ENCODE measurements around the gene ANKRD34B.
"Not testable (repeated sequence)": the region's sequence is repeated elsewhere in the genome, so short reads cannot be mapped to it uniquely, and the experiment has no call there.

The ANKRD34B gene

DNA sequence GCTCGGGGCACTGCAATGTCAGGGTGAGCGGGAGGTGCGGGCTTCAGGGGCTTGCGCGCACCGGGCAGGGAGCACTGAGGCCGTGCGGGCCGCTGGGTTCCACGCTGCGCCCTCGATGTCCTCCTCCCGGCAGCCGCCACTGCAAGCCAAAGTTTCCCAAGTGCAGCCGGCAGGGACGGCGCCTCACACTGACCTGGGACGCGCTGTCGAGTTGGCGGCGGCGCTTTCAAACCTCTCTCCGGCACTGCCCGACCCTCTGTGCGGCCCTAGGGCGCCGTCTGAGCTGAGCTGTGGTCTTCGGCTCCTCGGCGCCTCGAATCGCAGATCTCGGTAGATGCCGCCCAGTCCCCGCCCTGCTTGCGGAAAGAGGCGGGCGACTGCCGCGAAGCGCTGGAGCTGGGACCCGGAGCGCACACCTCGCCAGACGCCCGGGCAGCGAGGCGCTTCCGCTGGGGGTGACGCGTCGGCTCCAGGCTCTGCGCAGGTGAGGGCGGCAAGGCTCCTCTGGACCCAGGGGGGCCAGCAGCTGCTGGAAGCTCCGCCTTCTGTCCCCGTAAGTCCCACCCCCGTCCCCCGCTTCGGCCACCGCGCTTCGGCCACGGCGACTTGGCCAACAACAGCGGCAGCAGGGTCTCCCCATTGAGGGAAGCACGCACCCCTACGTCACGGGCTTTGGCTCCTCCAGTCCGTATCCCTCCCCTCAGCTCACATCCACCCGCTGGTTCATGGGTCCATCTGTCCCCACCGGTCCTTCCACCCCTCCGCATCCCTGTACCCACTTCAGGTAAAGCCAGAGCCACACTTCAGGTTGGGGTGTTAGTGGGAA is at the start of gene ANKRD34B:
Gene ANKRD34B, minus strand, starts transcription at position 320 of the 826 bp plus-strand sequence. CDS start 10,261 bp downstream, outside the sequence.
- DNase-seq (ENCODE audit: low spot score): peak; percentile 83

DNA sequence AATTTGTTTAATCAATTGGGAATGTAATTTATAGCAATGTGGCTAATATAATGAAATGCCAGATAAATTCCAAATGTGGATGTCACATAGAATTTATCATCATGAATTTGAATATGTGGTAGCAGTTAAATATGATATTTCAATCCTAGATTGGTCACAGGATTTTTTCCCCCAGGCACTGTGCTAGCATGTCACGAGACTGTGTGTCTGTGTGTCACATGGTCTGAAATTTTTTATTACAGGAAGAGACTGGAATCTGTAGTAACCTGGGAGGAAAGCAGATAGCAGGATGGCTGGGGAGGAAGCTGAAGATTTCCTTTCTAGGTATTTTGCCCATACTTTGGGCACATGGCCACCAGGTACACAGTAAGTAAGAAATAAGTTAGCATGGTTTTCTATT is 49.0 kb upstream of the ANKRD34B start:
- no peak for DNase-seq (ENCODE audit: low spot score)

DNA sequence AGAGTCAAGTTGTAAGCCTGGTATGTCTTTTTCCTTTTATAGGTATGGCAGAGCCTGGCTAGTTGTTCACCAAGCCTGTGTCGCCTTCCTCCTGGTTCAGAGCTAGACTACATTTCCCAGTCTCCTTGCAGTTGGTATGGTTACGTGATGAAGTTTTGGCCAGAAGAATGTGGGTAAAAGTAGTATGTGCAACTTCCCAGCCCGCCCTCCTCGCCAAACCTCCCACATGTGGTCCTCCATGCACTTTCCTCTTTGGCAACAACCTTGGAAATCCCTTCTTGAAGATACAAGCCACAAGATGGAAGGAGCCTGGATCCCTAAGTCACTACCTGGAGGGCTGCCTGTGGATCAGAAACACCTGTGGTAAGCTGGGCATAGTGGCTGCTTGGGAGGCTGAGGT is 48.4 kb upstream of the ANKRD34B start:
- no peak for DNase-seq (ENCODE audit: low spot score)

DNA sequence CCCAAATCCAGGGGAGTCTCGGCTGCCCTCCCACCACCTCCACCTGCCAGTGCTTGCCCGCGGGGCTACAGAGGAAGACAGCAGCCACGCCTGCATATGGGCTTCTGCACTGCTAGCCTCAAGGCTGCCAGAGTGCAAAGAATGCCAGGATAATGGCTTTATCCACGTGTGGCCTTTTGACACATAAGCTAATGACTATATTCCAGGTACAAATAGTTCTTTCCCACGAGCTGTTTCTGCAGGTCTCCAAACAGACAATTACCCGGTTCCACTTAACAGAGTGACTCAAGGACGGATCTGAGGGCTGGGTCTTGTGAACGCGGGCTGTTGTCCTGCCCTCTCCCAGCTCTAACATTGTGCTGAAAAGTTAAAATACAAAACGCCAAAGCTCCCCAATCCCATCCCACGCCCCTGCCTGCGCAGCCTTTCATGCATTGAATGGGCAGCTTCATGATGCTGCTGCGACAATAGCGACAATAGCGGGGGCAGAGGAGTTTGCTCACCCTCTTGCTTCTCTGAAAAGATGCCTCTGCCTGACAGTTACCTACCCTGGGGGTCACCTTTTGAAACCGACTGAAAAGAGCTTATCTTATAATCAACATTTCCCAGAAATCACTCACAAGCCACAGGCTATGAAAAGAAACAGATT is 45.3 kb upstream of the ANKRD34B start:
- no peak for DNase-seq (ENCODE audit: low spot score)

DNA sequence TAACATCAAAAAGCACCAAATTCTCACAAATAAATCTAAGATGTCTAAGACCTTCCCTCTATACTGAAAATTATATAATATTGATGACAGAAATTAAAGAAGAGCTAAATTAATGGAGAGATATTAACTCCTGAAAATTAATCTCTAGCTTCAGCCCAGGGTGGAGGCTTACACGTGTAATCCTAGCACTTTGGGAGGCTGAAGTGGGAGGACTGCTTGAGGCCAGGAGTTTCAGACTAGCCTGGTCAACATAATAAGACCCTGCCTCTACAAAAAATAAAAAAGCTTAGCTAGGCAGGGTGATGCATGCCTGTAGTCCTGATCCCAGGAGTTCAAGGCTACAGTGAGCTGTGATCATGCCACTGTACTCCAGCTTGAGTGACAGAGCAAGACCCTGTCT is 39.6 kb upstream of the ANKRD34B start:
- DNase-seq (ENCODE audit: low spot score): no peak

DNA sequence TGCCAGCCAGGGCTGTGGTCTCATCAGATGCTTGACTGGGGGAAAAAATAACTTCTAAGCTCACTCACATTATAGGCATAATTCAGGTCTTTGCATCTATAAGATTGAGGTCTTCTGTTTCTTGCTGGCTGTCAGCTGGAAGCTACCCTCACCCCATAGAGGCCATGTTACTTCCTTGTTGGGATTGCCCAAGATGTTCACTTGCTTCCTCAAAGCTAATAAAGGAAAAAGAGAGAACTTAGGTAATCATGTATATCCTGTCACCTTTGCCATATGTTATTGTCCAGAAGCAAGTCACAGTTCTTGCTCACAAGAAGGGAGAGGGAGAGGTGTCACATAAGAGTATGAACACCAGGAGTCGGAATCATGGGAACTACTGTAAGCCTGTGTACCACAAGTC is 38.7 kb upstream of the ANKRD34B start:
- DNase-seq (ENCODE audit: low spot score): no peak

DNA sequence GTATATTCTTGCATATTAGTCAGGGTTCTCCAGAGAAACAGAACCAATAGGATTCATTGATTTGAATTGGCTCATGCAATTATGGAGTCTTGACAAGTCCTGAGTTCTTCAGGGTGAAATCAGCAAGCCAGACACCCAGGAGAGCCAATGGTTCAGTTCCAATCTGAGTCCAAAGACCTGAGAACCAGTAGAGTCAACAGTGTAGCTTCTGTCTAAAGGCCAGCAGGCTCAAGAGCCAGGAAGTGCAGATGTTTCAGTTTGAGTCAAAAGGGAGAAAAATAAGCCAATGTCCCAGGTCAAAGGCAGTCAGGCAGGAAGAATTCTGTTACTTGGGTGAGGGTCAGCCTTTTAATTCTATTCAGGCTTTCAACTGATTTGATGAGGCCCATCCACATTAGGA is 37.8 kb upstream of the ANKRD34B start:
- no peak for DNase-seq (ENCODE audit: low spot score)

DNA sequence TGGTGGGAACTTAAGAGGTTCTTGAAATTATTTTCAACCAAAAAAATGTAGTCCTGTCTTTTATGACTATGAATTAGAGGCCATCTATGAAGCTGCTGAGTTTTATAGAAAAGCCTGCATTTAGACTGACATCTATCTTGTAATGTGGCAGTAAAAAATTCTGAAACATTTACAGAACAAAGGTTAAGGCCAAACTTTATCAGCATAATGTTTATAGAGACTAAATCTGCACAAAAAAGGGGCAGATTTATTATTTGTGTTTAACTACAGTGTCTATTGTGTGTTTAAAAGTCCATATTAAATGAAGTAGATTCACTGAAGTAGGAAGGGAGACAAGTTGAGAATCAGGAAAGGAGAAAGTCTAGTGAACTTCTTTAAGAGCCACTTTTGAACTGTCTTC is 37.3 kb upstream of the ANKRD34B start:
- DNase-seq (ENCODE audit: low spot score): no peak

DNA sequence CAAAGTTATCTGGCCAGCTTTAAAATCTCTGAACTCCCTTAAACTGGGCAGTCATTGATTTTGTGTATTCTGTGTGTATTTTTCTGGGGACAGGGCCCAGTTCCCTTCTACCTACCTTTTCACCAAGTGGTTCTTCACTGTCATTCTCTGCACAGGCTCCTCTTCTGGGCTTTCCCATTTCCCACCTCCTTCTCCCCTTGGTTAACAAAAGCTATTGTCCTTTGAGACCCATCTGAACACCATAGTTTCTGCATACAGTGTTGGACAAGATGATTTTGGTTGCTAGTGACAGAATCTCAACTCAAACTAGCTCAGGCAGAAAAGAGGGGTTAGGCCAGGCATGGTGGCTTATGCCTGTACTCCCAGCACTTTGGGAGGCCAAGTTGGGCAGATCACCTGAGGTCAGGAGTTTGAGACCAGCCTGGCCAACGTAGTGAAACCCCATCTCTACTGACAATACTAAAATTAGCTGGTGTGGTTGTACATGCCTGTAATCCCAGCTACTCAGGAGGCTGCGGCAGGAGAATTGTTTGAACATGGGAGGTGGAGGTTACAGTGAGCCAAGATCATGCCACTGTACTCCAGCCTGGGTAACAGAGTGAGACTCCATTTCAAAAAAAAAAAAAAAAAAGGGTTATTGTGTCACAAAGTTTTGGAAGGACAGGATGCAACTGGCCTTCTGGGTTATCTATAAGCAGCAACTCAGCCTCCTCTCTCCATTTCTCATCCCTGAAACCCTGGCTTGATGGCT is 31.0 kb upstream of the ANKRD34B start:
- no peak for DNase-seq (ENCODE audit: low spot score)

DNA sequence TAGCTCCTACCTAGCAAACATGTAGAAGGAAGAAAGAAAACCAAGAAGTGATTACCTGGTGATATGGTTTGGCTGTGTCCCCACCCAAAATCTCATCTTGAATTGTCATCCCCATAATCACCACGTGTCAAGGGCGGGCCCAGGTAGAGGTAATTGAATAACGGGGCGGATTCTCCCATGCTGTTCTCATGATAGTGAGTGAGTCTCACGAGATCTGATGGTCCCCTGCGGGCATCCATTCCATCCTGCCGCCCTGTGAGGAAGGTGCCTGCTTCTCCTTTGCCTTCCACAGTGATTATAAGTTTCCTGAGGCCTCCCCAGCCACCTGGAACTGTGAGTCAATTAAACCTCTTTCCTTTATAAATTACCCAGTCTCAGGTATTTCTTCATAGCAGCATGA is 27.4 kb upstream of the ANKRD34B start:
- DNase-seq (ENCODE audit: low spot score): no peak

DNA sequence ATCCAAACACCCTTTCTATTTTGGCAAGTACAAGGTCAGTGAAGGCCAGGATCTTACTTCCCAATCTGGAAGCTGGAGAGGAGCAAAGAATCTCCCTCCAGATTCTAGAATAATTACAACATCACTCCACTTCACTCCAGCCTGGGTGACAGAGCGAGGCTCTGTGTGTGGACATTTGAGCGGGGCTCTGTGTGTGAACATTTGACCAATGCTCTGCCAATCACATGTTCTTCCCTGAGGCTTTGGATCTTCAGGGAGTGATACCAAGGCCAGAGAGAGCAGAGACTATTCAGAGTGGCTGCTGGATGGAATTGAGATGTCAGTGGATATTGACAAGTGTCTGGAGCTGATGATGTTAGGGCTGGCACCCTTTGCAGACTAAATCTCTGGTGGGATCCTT is 24.7 kb upstream of the ANKRD34B start:
- no peak for DNase-seq (ENCODE audit: low spot score)

DNA sequence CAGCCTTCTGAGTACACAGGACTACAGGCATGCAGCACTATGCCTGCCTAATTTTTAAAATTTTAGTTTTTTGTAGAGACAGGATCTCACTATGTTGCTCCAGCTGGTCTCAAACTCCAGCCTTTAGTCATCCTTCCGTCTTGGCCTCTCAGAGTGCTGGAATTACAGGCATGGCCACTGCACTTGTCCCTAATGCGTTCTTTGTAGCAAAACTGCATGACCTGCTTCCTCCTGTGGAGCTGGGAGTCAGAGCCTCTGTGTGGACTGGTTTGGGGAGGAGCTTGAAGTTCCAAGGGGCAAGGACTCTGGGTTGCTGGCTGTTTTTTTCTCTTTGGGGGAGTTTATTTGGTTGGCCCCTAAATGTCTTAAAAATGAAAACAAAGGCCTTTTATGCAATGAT is 22.7 kb upstream of the ANKRD34B start:
- no peak for DNase-seq (ENCODE audit: low spot score)

DNA sequence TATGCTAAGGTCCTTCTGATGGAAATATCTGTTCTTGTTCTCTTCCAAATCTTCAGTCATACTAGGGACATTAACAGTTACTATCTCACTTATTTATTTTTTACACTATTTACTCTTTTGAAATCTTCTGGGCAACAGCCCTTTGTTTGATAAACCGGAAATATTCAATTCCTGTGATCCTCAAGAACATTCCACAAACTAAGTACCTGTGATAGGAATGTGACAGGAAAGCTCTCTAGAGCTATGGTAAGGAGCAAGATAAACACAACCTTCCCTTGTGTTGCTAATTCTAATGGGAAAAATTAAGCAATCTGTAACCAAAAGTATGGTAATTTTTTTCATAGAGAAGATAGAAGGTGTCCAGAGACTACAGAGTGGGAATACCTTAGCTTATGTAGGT is 22.0 kb upstream of the ANKRD34B start:
- no peak for DNase-seq (ENCODE audit: low spot score)

DNA sequence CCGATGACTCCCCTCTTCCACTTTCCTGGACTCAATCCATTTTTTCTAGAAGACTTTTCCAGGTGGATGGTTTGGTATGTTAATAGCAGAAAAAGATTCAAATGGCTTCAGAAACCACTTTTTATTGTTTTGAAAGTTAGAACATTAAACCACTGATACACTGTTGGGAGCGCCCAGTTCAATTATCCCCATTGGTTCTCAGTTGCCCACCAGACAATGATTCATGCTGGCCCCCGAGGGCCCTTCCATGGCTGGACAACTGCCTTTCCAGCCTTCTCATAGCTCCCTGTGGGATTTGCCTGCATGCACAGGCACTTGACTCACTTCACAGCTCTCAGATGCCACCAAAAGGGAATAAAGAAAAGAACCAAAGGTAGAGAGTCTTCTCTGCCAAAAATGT is 21.3 kb upstream of the ANKRD34B start:
- peak; percentile 19 for DNase-seq (ENCODE audit: low spot score)

DNA sequence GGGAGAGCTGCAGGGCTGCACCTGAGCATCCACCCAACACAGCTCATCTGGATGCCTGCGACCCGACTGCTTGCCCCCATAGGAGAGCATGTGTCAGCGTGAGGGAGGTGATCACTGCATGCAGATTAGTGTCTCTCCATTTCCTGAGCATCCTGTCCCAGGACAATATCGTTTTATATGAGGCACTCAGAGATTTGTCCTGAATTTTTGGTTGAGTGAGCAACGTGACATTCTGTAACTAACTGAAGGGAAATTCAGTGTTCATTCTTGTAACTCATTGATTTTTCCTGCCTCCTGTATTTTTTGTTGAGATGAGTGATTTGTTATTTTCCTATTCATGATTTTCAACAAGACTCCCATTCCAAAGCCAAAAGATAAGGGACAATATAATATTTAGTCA is 20.7 kb upstream of the ANKRD34B start:
- no peak for DNase-seq (ENCODE audit: low spot score)

DNA sequence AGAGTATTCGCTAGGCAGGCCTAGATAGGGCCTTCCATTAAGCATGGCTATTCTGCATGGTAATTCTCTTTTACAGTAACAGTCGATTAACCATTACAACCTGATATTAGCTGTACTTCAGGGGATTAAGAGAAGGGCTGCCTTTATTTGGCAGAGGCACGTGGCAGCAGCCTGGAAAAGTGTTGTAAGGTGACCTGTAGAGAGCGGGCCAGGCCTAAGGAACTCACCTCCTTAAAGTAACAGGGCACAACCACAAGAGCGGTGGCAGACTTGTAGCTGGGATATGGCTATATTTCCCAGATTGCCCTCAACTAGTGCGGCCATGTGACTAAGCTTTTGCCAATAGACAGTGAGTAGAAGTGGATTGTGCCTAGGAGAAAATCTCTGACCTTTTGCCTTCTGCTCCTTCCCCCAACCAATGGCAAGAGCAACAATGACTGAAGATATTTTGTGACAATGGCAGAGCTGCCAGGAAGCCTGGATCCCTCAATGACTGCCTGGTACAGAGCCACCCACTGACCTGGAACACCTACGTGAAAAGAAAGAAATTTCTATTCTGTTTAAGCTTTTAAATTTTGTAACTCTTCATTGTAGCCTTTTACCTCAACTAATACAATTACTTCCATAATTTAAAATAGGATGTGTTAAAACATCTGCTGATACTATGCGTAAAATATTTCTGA is 18.9 kb upstream of the ANKRD34B start:
- DNase-seq (ENCODE audit: low spot score): no peak

DNA sequence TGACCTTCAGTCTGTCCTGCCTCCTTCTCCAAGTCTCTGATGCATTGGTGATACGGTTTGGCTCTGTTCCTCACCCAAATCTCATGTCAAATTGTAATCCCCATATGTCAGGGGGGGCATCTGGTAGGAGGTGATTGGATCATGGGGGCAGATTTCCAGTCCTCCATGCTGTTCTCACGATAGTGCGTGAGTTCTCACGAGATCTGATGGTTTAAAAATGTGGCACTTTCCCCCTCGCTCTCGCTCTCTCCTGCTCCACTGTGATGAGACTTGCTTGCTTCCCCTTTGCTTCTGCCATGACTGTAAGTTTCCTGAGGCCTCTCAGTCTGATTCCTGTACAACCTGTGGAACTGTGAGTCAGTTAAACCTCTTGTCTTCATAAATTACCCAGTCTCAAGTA is 14.7 kb upstream of the ANKRD34B start:
- DNase-seq (ENCODE audit: low spot score): no peak

DNA sequence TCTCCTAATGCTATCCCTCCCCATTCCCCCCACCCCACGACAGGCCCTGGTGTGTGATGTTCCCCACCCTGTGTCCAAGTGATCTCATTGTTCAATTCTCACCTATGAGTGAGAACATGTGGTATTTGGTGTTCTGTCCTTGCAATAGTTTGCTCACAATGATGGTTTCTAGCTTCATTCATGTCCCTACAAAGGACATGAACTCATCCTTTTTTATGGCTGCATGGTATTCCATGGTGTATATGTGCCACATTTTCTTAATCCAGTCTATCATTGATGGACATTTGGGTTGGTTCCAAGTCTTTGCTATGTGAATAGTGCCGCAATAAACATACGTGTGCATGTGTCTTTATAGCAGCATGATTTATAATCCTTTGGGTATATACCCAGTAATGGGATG is 10.2 kb upstream of the ANKRD34B start:
- DNase-seq (ENCODE audit: low spot score): not testable (repeated sequence)

DNA sequence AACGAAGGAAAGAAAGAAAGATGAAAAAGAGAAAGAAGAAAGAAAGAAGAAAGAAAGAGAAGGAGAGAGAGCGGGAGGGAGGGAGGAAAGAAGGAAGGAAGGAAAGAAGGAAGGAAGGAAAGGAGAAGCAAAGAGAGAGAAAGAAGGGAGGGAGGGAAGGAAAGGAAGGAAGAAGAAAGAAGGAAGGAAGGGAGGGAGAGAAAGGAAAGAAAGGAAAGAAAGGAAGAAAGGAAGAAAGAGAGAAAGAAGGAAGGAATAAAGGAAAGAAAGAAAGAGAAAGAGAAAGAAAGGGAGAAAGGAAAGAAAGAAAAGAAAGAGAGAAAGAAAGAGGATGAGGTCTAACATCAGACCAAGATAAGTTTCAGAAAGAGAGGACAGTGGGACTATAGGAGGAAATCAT is 9.0 kb upstream of the ANKRD34B start:
- DNase-seq (ENCODE audit: low spot score): no peak

DNA sequence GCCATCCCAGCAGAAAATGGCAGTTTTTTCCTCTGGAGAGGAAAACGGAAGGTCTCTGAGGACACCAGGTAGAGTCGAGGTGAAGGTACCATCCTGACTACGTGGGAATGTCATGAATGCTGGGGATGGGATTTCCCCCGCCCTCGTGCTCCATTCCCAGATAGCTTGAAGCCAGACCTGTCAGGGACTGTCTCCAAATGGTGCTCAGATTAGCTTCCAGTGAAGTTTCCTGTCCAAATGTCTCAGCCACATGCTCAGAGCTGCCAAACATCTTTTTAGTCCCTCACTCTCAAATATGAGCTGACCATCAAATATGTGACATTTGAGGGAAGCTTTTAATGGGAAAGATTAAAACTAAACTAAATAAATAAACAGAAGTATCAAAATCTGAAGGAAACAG is 7.6 kb upstream of the ANKRD34B start:
- DNase-seq (ENCODE audit: low spot score): no peak

DNA sequence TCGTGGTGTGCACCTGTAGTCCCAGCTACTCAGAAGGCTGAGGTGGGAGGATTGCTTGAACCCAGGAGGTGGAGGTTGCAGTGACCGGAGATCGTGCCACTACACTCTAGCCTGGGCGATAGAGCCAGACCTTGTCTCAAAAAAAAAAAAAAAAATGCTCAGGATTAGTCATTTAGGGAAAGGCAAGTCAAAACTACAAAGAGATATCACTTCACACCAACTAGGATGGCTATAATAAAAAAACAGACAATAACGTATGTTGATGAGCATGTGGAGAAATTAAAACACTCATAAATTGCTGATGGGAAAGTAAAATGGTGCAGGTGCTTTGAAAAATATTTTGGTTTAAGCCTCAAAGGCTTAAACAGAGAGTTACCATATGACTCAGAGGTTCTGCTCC is 6.3 kb upstream of the ANKRD34B start:
- no peak for DNase-seq (ENCODE audit: low spot score)

DNA sequence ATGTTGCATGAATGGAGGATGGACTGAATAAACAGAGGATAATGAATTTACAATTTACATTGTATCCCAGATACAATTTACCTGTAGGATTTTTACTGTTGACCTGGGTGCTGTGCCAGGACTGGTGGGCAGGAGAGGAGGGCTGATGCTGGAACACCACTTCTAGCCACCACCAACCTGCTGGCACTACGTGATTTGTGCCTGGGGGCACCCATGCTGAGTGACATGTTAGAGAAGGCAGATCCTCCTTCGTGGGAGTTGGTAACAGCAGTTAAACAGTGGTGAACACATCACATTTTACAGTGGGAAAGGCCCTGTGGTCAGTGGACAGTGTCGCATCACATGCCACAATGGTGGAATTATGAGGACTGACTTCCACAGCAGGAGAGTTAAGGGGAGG is 3.0 kb upstream of the ANKRD34B start:
- no peak for DNase-seq (ENCODE audit: low spot score)

All from iPS-NIHi11 (cell line).